ENCODE results near the gene OXER1.

DNA sequence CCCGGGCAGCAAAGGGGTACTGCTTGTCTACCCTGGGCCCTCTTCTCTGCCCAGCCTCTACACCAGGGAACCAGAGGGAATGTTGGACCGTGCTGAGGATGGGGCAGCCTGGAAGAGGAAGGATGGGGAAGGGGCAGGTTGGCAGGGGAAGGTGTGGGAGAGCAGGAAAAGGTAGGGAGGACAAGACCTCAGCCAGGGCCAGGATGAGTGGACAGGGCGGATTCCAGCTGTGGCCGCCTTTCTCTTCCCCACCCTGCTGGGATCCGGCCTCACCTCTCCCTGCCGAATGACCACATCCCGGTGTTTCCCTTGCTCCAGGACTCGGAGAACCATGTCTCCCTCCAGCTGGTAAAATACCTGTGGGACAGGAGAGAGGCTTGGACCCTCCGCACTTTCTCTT, 19.6 kb upstream of the OXER1 start:
- TF ChIP-seq, protein P1, sequence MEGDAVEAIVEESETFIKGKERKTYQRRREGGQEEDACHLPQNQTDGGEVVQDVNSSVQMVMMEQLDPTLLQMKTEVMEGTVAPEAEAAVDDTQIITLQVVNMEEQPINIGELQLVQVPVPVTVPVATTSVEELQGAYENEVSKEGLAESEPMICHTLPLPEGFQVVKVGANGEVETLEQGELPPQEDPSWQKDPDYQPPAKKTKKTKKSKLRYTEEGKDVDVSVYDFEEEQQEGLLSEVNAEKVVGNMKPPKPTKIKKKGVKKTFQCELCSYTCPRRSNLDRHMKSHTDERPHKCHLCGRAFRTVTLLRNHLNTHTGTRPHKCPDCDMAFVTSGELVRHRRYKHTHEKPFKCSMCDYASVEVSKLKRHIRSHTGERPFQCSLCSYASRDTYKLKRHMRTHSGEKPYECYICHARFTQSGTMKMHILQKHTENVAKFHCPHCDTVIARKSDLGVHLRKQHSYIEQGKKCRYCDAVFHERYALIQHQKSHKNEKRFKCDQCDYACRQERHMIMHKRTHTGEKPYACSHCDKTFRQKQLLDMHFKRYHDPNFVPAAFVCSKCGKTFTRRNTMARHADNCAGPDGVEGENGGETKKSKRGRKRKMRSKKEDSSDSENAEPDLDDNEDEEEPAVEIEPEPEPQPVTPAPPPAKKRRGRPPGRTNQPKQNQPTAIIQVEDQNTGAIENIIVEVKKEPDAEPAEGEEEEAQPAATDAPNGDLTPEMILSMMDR (IDR thresholded peaks at IDR 0.05) = no peak
- no peak for TF ChIP-seq ZFX (IDR thresholded peaks at IDR 0.05; ENCODE audit: borderline replicate concordance)

Measured in 22Rv1 (cell line).